GM12878 (cell line): ENCODE measurements around the gene UNC80. TPM values are rescaled to one million over a fixed set of nuclear protein-coding genes. Genes with fewer than 3 reads are reported as not detected.

Experiments used
- ATAC-seq: fragments of 200-7000 bp; cut with Tn5 transposase; 3 replicates; pipeline ENCODE4 v1.9.1; 2020; ENCODE audit warnings: mild to moderate bottlenecking, moderate library complexity
- BruUV-seq: library from RNA; stranded (reverse); fragments of 400-500 nt; replicated peaks from 2 replicates; lab custom pipeline; 2021; lab: Mats Ljungman, UMichigan
- CTCF ChIA-PET: fragments of 300-600 bp; sonication (Branson Sonifier 250); formaldehyde crosslinking; extraction: SDS; loops from one replicate; lab custom pipeline; 2021; ENCODE audit warnings: inconsistent platforms; lab: Yijun Ruan, JAX
- POLR2A ChIA-PET: fragments of 350-600 bp; formaldehyde crosslinking; extraction: SDS; loops from one replicate; lab custom pipeline; 2021; ENCODE audit warnings: inconsistent platforms; lab: Charles Lee
- RAD21 ChIA-PET: fragments of 300-600 bp; sonication (Branson Sonifier 250); formaldehyde crosslinking; loops from one replicate; lab custom pipeline; 2023; ENCODE audit warnings: antibody characterized with exemption; ENCODE audit not compliant: unreplicated experiment; lab: Charles Lee
- SMC1A ChIA-PET: fragments of 300-600 bp; sonication (Branson Sonifier 250); formaldehyde crosslinking; loops from one replicate; lab custom pipeline; 2023; ENCODE audit not compliant: unreplicated experiment, uncharacterized antibody; lab: Charles Lee
- DNase-seq: peaks from one replicate; pipeline ENCODE4 v3.0.0-alpha.2; 2011; ENCODE audit warnings: low read depth, low spot score
- FAIRE-seq: peaks from 3 replicates; lab custom pipeline; 2011; peaks lifted over from hg19 to GRCh38; lab: Jason Lieb, UNC
- H2AFZ ChIP-seq: 2 replicates; pipeline ENCODE4 v1.6.0; 2011; ENCODE audit warnings: low read depth, low read length, control low read depth; ENCODE audit not compliant: control insufficient read depth
- H3K27ac ChIP-seq: 2 replicates; pipeline ENCODE4 v1.5.1; 2011; ENCODE audit warnings: control low read depth; ENCODE audit not compliant: control insufficient read depth, insufficient read depth
- H3K27me3 ChIP-seq, 2 experiments: replicated peaks in 1 of 2; 2 replicates each; pipeline versions ENCODE4 v1.6.0 to v1.6.1; 2011; ENCODE audit warnings: low read length in 1 of 2; ENCODE audit not compliant: control insufficient read depth in 2 of 2, insufficient read depth in 2 of 2
- H3K36me3 ChIP-seq, 2 experiments: 2 replicates each; pipeline ENCODE4 v1.5.1; 2011; ENCODE audit warnings: low read length in 1 of 2; ENCODE audit not compliant: control insufficient read depth in 2 of 2, insufficient read depth in 2 of 2
- H3K4me1 ChIP-seq: 2 replicates; pipeline ENCODE4 v1.6.1; 2011; ENCODE audit warnings: mild to moderate bottlenecking, low read length, moderate library complexity, mixed read lengths; ENCODE audit not compliant: control insufficient read depth, insufficient read depth
- H3K4me2 ChIP-seq: 2 replicates; pipeline ENCODE4 v1.6.0; 2011; ENCODE audit warnings: control low read depth; ENCODE audit not compliant: control insufficient read depth, insufficient read depth
- H3K4me3 ChIP-seq: fragments of 200-600 bp; sonication (generic); 2 replicates; pipeline ENCODE4 v1.5.1; 2016
- H3K79me2 ChIP-seq: 2 replicates; pipeline ENCODE4 v1.6.0; 2011; ENCODE audit warnings: low read length; ENCODE audit not compliant: control insufficient read depth, insufficient read depth
- H3K9ac ChIP-seq: 2 replicates; pipeline ENCODE4 v1.8.0; 2011; ENCODE audit warnings: low read length, control low read depth, mixed read lengths; ENCODE audit not compliant: control insufficient read depth, insufficient read depth
- H3K9me3 ChIP-seq: replicated peaks from 3 replicates; pipeline ENCODE4 v1.5.1; 2011; ENCODE audit warnings: mild to moderate bottlenecking, low read length; ENCODE audit not compliant: control insufficient read depth, insufficient read depth
- H4K20me1 ChIP-seq: 2 replicates; pipeline ENCODE4 v1.6.0; 2011; ENCODE audit not compliant: control insufficient read depth, insufficient read depth
- ATF7 ChIP-seq: fragments of 450-650 bp; IDR thresholded peaks from 2 replicates; pipeline ENCODE4 v1.6.1; 2016; ENCODE audit warnings: low read depth, mild to moderate bottlenecking
- CEBPB ChIP-seq, 2 experiments: fragments of 150-350 bp in 1 of 2; IDR thresholded peaks; 2 replicates each; pipeline ENCODE4 v1.6.1; 2012 to 2014; ENCODE audit warnings: low read depth in 2 of 2, low read length in 2 of 2, borderline replicate concordance in 1 of 2, inconsistent platforms in 1 of 2
- ESRRA ChIP-seq: IDR thresholded peaks from 2 replicates; pipeline ENCODE4 v1.6.1; 2012; ENCODE audit warnings: mild to moderate bottlenecking, low read length, improper control_type of control experiment
- SMC3 ChIP-seq: IDR thresholded peaks from 2 replicates; pipeline ENCODE4 v1.6.1; 2011; ENCODE audit warnings: low read length, improper control_type of control experiment, borderline replicate concordance
- TAF1 ChIP-seq: IDR thresholded peaks from 2 replicates; pipeline ENCODE4 v1.6.1; 2011; ENCODE audit warnings: mild to moderate bottlenecking, low read depth, low read length, borderline replicate concordance
- ZNF24 ChIP-seq: fragments of 450-650 bp; IDR thresholded peaks from 2 replicates; pipeline ENCODE4 v1.6.1; 2017; ENCODE audit warnings: antibody characterized with exemption, mild to moderate bottlenecking
- WGBS: methylation state at CpG from one replicate; pipeline ENCODE4 v1.1.6; 2016; ENCODE audit warnings: low lambda C conversion rate; ENCODE audit not compliant: insufficient replicate concordance, insufficient coverage; ENCODE audit errors: missing lambda C conversion rate; 5-methylcytosine and 5-hydroxymethylcytosine counted together
- in situ Hi-C: fragments of 300-500 bp; cut with MboI; formaldehyde crosslinking; loops from 9 replicates; pipeline ENCODE4 v1.14.3; 2018; ENCODE audit warnings: mixed read lengths
- intact Hi-C: fragments of 100-400 bp; cut with micrococcal nuclease; formaldehyde crosslinking; loops from one replicate; pipeline ENCODE4 v1.14.2; 2022; ENCODE audit not compliant: unreplicated experiment
- polyA plus RNA-seq, 11 experiments: library from polyadenylated mRNA; depleted of rRNA in 4 of 11; unstranded in 6 of 11; stranded (reverse) in 5 of 11; fragments of >200 nt; fragmentation: Nextera tagmentation in 4 of 11; fragmentation: Illumina TruSeq in 1 of 11; extraction: Ambion mirVana in 4 of 11; extraction: Trizol in 1 of 11; gene quantifications; 1 replicate in 1 of 11; 2 replicates in 10 of 11; pipeline versions ENCODE4 v1.2.1 to v1.2.3, GENCODE V29; 2011 to 2016; ENCODE audit warnings: inconsistent platforms in 2 of 11, missing spikeins in 2 of 11, low read depth in 1 of 11
- total RNA-seq, 4 experiments: library from RNA; depleted of rRNA in 3 of 4; stranded (reverse); fragments of >200 nt in 3 of 4; fragmentation: Illumina TruSeq in 1 of 4; extraction: Trizol in 1 of 4; gene quantifications; 2 replicates each; pipeline versions ENCODE4 v1.2.1 to v1.2.3, GENCODE V29; 2013 to 2021
- TF ChIP-seq, protein P1 (sequence below): fragments of 450-650 bp; IDR thresholded peaks from 2 replicates; pipeline ENCODE4 v1.6.1; 2017; ENCODE audit warnings: antibody characterized with exemption, mild to moderate bottlenecking, moderate library complexity
- TF ChIP-seq, protein P2 (sequence below): fragments of 450-650 bp; IDR thresholded peaks from 2 replicates; pipeline ENCODE4 v1.6.1; 2017; ENCODE audit warnings: mild to moderate bottlenecking, moderate library complexity
- TF ChIP-seq, protein P3 (sequence below): fragments of 450-650 bp; IDR thresholded peaks from 2 replicates; pipeline ENCODE4 v1.6.1; 2016; ENCODE audit warnings: mild to moderate bottlenecking

The UNC80 gene
- total and polyA plus RNA-seq, 10 of the 15 experiments (the other 5 are each of a cell fraction or from before 2014, with no cell fraction given): not detected

DNA sequence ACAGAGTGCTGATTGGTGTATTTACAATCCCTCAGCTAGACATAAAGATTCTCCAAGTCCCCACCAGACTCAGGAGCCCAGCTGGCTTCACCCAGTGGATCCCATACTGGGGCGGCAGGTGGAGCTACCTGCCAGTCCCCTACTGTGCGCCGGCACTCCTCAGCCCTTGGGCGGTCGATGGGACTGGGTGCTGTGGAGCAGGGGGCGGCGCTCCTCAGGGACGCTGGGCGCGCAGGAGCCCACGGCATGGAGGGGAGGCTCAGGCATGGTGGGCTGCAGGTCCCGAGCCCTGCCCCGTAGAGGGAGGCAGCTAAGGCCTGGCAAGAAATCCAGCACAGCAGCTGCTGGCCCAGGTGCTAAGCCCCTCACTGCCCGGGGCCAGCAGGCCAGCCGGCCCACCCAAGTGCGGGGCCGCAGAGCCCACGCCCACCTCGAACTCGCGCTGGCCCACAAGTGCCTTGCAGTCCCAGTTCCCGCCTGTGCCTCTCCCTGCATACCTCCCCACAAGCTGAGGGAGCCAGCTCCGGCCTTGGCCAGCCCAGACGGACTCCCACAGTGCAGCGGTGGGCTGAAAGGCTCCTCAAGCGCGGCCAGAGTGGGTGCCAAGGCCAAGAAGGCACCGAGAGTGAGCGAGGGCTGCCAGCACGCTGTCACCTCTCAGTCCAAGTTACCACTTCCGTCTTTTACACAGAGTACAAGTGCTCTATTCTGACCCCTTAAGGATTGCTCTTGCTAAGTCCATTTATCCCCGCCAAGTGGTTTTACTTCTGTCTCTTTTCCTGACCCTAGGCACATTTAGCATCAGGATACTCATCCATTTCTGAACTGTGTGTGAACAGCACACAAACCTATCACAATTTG lies 229.1 kb downstream of the UNC80 start:
- ATAC-seq: no peak
- BruUV-seq: no TSS peak

More for the DNA sequence above, 229.1 kb downstream of the UNC80 start:
- peaks cover 10% of the 10 kb centered on the region for H3K4me1 ChIP-seq
- peaks cover 0 to 2% of the 10 kb centered on the region in 2 experiments; a peak in 1 of 4 replicates for H3K36me3 ChIP-seq
- WGBS: 95% methylated on average over 32 of the region's 32 CpGs
- H2AFZ ChIP-seq: no peak overlapping the region
- H3K4me3 ChIP-seq: no peak overlapping the region
- intact Hi-C loops (loop anchor here (10.0 kb wide), 1 partner anchor 474 kb away; the partner anchor contains the start of gene LANCL1), in situ Hi-C loops (loop anchor here (10.0 kb wide), 1 partner anchor 164 kb away; no protein-coding TSS in a partner anchor)
- ChIA-PET RAD21 (no interaction called here), CTCF (interaction anchor here (0.6 kb wide), 1 partner anchor 16 kb away, joined by 3 read pairs; no protein-coding TSS in a partner anchor), POLR2A (interaction anchor here (0.6 kb wide), 1 partner anchor 94 kb away, joined by 3 read pairs; no protein-coding TSS in a partner anchor), SMC1A (interaction anchor here (0.8 kb wide), 1 partner anchor 195 kb away, joined by 3 read pairs; no protein-coding TSS in a partner anchor)
- no peak for FAIRE-seq
- peaks cover 33% of the 10 kb centered on the region for H3K79me2 ChIP-seq
- no peaks in the 10 kb centered on the region; the same call in 1 of the 2 replicates for H4K20me1 ChIP-seq
- no peak overlapping the region for H3K27ac ChIP-seq
- DNase-seq: no peak
- H3K9ac ChIP-seq: no peak overlapping the region
- H3K27me3 ChIP-seq: no peaks in the 10 kb centered on the region
- H3K4me2 ChIP-seq: no peak overlapping the region
- TF ChIP-seq ESRRA (no peak), CEBPB (IDR thresholded peaks at IDR 0.05; ENCODE audit: borderline replicate concordance in 1 of 2, low read depth in 2 of 2, low read length in 2 of 2) (no peak), TAF1 (no peak), SMC3 (no peak), ZNF24 (no peak), ATF7 (no peak)
- TF ChIP-seq, protein P1, sequence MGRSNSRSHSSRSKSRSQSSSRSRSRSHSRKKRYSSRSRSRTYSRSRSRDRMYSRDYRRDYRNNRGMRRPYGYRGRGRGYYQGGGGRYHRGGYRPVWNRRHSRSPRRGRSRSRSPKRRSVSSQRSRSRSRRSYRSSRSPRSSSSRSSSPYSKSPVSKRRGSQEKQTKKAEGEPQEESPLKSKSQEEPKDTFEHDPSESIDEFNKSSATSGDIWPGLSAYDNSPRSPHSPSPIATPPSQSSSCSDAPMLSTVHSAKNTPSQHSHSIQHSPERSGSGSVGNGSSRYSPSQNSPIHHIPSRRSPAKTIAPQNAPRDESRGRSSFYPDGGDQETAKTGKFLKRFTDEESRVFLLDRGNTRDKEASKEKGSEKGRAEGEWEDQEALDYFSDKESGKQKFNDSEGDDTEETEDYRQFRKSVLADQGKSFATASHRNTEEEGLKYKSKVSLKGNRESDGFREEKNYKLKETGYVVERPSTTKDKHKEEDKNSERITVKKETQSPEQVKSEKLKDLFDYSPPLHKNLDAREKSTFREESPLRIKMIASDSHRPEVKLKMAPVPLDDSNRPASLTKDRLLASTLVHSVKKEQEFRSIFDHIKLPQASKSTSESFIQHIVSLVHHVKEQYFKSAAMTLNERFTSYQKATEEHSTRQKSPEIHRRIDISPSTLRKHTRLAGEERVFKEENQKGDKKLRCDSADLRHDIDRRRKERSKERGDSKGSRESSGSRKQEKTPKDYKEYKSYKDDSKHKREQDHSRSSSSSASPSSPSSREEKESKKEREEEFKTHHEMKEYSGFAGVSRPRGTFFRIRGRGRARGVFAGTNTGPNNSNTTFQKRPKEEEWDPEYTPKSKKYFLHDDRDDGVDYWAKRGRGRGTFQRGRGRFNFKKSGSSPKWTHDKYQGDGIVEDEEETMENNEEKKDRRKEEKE: no peak
- TF ChIP-seq, protein P2, sequence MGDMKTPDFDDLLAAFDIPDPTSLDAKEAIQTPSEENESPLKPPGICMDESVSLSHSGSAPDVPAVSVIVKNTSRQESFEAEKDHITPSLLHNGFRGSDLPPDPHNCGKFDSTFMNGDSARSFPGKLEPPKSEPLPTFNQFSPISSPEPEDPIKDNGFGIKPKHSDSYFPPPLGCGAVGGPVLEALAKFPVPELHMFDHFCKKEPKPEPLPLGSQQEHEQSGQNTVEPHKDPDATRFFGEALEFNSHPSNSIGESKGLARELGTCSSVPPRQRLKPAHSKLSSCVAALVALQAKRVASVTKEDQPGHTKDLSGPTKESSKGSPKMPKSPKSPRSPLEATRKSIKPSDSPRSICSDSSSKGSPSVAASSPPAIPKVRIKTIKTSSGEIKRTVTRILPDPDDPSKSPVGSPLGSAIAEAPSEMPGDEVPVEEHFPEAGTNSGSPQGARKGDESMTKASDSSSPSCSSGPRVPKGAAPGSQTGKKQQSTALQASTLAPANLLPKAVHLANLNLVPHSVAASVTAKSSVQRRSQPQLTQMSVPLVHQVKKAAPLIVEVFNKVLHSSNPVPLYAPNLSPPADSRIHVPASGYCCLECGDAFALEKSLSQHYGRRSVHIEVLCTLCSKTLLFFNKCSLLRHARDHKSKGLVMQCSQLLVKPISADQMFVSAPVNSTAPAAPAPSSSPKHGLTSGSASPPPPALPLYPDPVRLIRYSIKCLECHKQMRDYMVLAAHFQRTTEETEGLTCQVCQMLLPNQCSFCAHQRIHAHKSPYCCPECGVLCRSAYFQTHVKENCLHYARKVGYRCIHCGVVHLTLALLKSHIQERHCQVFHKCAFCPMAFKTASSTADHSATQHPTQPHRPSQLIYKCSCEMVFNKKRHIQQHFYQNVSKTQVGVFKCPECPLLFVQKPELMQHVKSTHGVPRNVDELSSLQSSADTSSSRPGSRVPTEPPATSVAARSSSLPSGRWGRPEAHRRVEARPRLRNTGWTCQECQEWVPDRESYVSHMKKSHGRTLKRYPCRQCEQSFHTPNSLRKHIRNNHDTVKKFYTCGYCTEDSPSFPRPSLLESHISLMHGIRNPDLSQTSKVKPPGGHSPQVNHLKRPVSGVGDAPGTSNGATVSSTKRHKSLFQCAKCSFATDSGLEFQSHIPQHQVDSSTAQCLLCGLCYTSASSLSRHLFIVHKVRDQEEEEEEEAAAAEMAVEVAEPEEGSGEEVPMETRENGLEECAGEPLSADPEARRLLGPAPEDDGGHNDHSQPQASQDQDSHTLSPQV: no peak
- TF ChIP-seq, protein P3, sequence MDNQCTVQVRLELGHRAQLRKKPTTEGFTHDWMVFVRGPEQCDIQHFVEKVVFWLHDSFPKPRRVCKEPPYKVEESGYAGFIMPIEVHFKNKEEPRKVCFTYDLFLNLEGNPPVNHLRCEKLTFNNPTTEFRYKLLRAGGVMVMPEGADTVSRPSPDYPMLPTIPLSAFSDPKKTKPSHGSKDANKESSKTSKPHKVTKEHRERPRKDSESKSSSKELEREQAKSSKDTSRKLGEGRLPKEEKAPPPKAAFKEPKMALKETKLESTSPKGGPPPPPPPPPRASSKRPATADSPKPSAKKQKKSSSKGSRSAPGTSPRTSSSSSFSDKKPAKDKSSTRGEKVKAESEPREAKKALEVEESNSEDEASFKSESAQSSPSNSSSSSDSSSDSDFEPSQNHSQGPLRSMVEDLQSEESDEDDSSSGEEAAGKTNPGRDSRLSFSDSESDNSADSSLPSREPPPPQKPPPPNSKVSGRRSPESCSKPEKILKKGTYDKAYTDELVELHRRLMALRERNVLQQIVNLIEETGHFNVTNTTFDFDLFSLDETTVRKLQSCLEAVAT: no peak
- no peaks in the 10 kb centered on the region for H3K9me3 ChIP-seq
